Forelimb muscle (tissue), 1 donor: ENCODE measurements around the gene MSH3. TPM values are rescaled to one million over a fixed set of nuclear protein-coding genes. Genes with fewer than 3 reads are reported as not detected.
"Not testable (repeated sequence)": the region's sequence is repeated elsewhere in the genome, so short reads cannot be mapped to it uniquely, and the experiment has no call there.

Experiments used
- DNase-seq: peaks from one replicate; pipeline ENCODE4 v3.0.0-alpha.2; 2013; ENCODE audit warnings: low read depth
- polyA plus RNA-seq: library from polyadenylated mRNA; unstranded; fragments of 120-200 nt; gene quantifications from one replicate; pipeline ENCODE4 v1.2.1, GENCODE V29; 2013; ENCODE audit not compliant: insufficient read length

The MSH3 gene
- polyA plus RNA-seq, 1 donor, result 12.6 TPM

DNA sequence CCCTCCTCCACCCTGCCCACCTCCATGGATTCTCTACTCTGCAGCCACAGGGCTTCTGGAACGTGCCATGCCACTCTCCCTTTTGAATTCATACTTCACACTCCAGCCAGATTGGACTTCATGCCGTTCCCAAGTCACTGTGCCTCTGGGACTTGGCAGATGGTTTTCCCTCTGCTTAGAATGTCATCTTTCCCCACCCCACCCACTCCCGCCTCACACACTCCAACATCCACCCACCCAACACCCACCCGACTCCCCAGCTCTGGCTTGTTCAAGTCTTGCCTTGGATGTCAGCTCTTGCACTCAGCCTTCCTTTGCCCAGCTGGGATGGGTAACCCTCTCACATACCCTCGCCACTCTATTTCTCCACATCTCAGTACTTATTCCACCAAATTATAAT is 142.4 kb downstream of the MSH3 start:
- DNase-seq, result no peak

GRCh38 chr5:80797428-80798024 is 143.1 kb downstream of the MSH3 start:
- no peak for DNase-seq

GRCh38 chr5:80798166-80798565 is 143.7 kb downstream of the MSH3 start:
- no peak for DNase-seq

DNA sequence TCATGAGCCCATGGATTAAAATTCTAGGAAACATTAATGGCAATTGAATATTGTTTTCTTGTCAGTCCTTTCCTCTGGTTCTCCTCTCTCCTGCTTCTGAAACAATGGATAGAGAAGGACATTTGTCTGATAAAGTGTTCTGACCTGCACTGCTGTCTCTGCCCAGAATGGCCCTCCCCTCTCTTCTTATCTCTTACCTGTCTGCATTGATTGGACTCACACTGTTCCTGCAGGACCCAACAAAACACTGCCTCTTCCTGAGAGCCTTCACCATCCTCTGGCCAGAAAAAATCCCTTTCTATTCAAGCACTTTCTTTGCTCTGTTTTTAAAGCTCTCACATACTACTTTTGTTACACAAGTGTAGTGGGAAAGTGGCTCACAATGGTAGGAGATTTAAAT is 144.2 kb downstream of the MSH3 start:
- no peak for DNase-seq

DNA sequence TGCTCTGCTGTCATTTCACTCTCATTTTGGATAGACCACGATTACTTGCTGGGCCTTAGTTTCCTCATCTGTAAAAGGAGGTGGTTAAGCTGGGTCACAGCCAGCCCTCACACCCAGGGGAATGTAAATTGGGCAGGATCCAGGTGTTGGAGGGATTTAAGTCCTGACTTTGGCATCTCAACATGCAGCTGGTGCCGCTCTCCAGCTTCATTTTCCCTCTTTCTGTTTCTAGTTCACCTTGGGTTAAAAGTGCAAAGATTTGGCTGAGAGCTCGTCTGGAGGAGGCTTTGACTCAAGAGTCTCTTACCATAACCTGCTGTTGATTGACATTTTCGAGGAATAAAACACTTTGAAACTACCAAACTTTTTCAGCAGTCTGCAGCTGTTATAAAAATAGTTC is 144.6 kb downstream of the MSH3 start:
- no peak for DNase-seq

- no peak for DNase-seq
Observed at GRCh38 chr5:80799573-80799972, 145.1 kb downstream of the MSH3 start.

DNA sequence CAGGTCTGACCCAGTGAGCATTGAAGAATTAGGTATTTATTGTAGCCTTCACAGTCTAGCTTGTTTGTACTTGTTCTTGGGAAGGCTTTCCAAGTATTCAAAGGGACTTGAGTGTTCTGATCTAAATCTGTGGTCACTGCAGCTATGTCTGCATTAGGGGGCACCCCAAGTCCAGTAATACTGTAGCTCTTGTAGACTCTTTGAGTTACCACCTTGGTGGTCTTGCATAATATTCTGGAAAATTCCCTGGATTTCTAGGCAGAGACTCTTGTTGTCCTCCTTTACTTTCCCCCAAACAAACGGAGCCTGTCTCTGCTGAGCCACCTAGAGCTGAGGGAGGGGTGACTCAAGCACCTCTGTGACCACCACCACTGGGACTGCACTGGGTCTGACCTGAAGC is 149.9 kb downstream of the MSH3 start:
- no peak for DNase-seq

DNA sequence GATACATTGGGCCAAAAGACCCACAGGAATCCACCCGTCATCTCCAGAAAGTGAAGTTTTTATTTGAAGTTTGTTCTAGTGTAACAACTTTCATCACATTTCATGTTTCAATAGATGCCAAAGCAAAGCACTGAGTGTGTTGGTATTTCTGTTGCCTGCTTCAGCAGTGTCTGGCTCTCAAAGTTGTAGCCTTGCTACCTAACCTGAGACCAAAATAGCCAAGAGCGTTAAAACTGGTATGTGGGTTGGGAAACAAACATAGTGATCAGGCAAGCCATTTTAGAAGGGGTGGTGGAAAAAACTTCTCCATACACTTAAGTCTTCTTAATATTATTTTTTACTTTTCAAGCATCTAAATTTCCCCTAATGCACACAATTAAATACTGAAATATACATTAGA is 150.6 kb downstream of the MSH3 start:
- no peak for DNase-seq

DNA sequence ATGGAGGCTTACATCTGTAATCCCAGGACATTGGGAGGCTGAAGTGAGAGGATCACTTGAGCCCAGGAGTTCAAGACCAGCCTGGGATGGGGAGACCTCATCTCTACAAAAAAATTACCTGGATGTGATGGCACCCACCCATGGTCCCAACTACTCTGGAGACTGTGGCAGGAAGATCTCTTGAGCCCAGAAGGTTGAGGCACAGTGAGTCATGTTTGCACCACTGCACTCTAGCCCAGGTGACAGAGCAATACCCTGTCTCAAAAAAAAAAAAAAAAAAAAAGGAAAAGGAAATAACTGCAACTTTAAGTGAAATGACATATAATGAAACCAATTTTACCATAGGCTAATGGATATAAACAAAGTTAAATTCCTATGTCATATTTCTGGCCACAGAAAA is 152.5 kb downstream of the MSH3 start:
- DNase-seq, result no peak

- DNase-seq, result no peak
Observed at GRCh38 chr5:80809451-80809850, 155.0 kb downstream of the MSH3 start.

GRCh38 chr5:80810425-80810824 is 156.0 kb downstream of the MSH3 start:
- DNase-seq, result no peak

GRCh38 chr5:80816590-80816989 is 162.1 kb downstream of the MSH3 start:
- no peak for DNase-seq

DNA sequence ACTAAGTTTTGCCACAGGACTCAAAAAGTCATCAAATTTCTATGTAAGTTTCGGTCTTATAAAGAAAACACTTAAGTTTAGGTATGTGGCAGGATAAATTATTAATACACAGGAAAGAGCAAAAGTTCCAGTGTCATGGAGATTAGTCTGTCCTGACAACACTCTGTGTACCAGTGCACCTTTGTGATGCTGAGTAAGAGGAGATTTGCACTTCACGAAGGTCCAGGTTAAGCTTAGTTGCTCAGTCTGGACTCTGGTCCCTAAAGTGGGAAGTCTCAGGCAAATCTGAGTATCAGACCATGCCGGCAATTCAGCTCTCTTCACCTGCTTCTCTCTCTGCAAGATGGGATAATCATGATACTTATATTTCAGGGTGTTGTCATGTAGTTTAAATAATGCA is 166.2 kb downstream of the MSH3 start:
- DNase-seq, result no peak

DNA sequence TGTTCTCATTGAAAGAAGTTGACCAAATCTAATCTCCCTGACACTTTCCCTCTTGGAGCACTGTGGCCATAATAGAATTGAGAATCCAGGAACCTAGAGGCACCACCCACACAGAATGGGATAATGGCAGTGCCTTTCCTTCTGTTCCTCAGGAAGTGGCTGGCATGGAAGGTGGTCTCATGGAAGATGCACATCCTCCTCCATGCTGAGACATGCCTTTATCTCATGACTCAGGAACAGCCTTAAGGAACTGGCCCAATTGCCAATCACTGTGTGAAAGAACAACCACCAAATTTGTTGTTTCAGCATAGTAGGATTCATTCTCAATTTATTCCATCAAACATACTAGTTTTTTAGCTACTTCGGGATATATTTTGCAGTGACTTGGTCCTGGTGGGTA is 168.2 kb downstream of the MSH3 start:
- DNase-seq, result no peak

- DNase-seq, result not testable (repeated sequence)
Observed at GRCh38 chr5:80824159-80824558, 169.7 kb downstream of the MSH3 start.

GRCh38 chr5:80825786-80826460 is 171.5 kb downstream of the MSH3 start:
- DNase-seq, result peak; percentile 13

GRCh38 chr5:80834710-80835109 is 180.3 kb downstream of the MSH3 start:
- DNase-seq, result no peak

GRCh38 chr5:80835128-80835527 is 180.7 kb downstream of the MSH3 start:
- no peak for DNase-seq

GRCh38 chr5:80837679-80838078 is 183.2 kb downstream of the MSH3 start:
- no peak for DNase-seq

GRCh38 chr5:80841026-80841797 is 186.8 kb downstream of the MSH3 start:
- DNase-seq, result not testable (repeated sequence)

DNA sequence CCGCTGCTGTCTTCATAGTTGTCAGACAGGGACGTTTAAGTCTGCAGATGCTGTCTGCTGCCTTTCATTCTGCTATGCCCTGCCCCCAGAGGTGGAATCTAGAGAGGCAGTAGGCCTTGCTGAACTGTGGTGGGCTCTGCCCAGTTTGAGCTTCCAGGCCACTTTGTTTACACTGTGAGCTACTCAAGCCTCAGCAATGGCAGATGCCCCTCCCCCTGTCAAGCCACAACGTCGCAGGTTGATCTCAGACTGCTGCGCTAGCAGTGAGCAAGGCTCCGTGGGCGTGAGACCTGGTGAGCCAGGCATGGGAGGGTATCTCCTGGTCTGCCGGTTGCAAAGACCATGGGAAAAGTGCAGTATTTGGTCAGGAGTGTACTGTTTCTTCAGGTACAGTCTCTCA is 192.0 kb downstream of the MSH3 start:
- DNase-seq, result not testable (repeated sequence)

DNA sequence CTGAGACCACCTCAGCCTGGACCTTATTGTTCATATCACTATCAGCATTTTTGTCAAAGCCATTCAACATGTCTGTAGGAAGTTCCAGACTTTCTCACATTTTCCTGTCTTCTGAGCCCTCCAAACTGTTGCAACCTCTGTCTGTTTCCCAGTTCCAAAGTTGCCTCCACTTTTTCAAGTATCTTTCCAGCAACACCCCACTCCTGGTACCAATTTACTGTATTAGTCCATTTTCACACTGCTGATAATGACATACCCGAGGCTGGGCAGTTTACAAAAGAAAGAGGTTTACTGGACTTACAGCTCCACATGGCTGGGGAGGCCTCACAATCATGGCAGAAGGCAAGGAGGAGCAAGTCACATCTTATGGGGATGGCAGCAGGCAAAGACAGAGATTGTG is 195.7 kb downstream of the MSH3 start:
- DNase-seq, result not testable (repeated sequence)
